Measurements from ENCODE around the gene NFATC1. TPM values are rescaled to one million over a fixed set of nuclear protein-coding genes. Genes with fewer than 3 reads are reported as not detected.

Gene NFATC1
- total RNA-seq, 1 donor from 2014 or later = 0.46 TPM

- DNase-seq (ENCODE audit: low read depth) = no peak
- TF ChIP-seq, protein P1, sequence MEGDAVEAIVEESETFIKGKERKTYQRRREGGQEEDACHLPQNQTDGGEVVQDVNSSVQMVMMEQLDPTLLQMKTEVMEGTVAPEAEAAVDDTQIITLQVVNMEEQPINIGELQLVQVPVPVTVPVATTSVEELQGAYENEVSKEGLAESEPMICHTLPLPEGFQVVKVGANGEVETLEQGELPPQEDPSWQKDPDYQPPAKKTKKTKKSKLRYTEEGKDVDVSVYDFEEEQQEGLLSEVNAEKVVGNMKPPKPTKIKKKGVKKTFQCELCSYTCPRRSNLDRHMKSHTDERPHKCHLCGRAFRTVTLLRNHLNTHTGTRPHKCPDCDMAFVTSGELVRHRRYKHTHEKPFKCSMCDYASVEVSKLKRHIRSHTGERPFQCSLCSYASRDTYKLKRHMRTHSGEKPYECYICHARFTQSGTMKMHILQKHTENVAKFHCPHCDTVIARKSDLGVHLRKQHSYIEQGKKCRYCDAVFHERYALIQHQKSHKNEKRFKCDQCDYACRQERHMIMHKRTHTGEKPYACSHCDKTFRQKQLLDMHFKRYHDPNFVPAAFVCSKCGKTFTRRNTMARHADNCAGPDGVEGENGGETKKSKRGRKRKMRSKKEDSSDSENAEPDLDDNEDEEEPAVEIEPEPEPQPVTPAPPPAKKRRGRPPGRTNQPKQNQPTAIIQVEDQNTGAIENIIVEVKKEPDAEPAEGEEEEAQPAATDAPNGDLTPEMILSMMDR (conservative IDR thresholded peaks at IDR 0.05; ENCODE audit: low read depth, low read length) = no peak
- H3K4me3 ChIP-seq (ENCODE audit: low read depth, low read length) = no peak overlapping the region
Measured at GRCh38 chr18:79395308-79395640, 456 bp upstream of the NFATC1 start.

- peak overlapping the region; percentile 30 for H3K4me3 ChIP-seq (ENCODE audit: low read depth, low read length)
Measured at GRCh38 chr18:79396431-79397246, 909 bp downstream of the NFATC1 start.

GRCh38 chr18:79397247-79397829, 1.6 kb downstream of the NFATC1 start:
- TF ChIP-seq, protein P1 (conservative IDR thresholded peaks at IDR 0.05; ENCODE audit: low read depth, low read length) = no peak
- no peak for DNase-seq (ENCODE audit: low read depth)
- peak overlapping the region; percentile 2 for H3K4me3 ChIP-seq (ENCODE audit: low read depth, low read length)

More at GRCh38 chr18:79396431-79397246, 909 bp downstream of the NFATC1 start:
- TF ChIP-seq, protein P1 (conservative IDR thresholded peaks at IDR 0.05; ENCODE audit: low read depth, low read length) = no peak
- no peak for DNase-seq (ENCODE audit: low read depth)

GRCh38 chr18:79397830-79398761, 2.4 kb downstream of the NFATC1 start:
- no peak for DNase-seq (ENCODE audit: low read depth)
- H3K4me3 ChIP-seq (ENCODE audit: low read depth, low read length) = no peak overlapping the region
- TF ChIP-seq, protein P1 (conservative IDR thresholded peaks at IDR 0.05; ENCODE audit: low read depth, low read length) = no peak

- TF ChIP-seq, protein P1 (conservative IDR thresholded peaks at IDR 0.05; ENCODE audit: low read depth, low read length) = no peak
- peak overlapping the region; percentile 59 for H3K4me3 ChIP-seq (ENCODE audit: low read depth, low read length)
- DNase-seq (ENCODE audit: low read depth) = no peak
Measured at GRCh38 chr18:79399275-79400081, 3.7 kb downstream of the NFATC1 start.

- peak overlapping the region; percentile 59 for H3K4me3 ChIP-seq (ENCODE audit: low read depth, low read length)
- TF ChIP-seq, protein P1 (conservative IDR thresholded peaks at IDR 0.05; ENCODE audit: low read depth, low read length) = no peak
- no peak for DNase-seq (ENCODE audit: low read depth)
Measured at GRCh38 chr18:79400091-79400590, 4.4 kb downstream of the NFATC1 start.

All from epithelial cell of proximal tubule (primary cell).